Mucosa of descending colon (tissue), 3 donors: Measurements from ENCODE around the gene C1orf116. TPM values are rescaled to one million over a fixed set of nuclear protein-coding genes. Genes with fewer than 3 reads are reported as not detected.

Experiments used
- ATAC-seq: fragments of 200-7000 bp; cut with Tn5 transposase; one replicate; pipeline ENCODE4 v1.9.1; 2020; ENCODE audit warnings: mild to moderate bottlenecking, moderate library complexity
- DNase-seq, 3 donors: peaks; one replicate each; pipeline ENCODE4 v3.0.0-alpha.2; 2020
- H3K36me3 ChIP-seq: fragments of 200-600 bp; one replicate; pipeline ENCODE4 v1.8.0; 2021; ENCODE audit warnings: low read depth, mild to moderate bottlenecking
- H3K4me1 ChIP-seq: fragments of 200-600 bp; one replicate; pipeline ENCODE4 v1.8.0; 2021; ENCODE audit warnings: low read depth, mild to moderate bottlenecking
- H3K4me3 ChIP-seq: fragments of 200-600 bp; one replicate; pipeline ENCODE4 v1.8.0; 2021; ENCODE audit warnings: mild to moderate bottlenecking
- H3K9me3 ChIP-seq: fragments of 200-600 bp; one replicate; pipeline ENCODE4 v1.8.0; 2021; ENCODE audit warnings: mild to moderate bottlenecking
- CTCF ChIP-seq: fragments of 200-600 bp; IDR thresholded peaks from one replicate; pipeline ENCODE4 v1.8.0; 2022; ENCODE audit warnings: antibody characterized with exemption, mild to moderate bottlenecking
- intact Hi-C, 2 donors: fragments of 100-400 bp; cut with DNase I in 1 of 2; cut with micrococcal nuclease in 1 of 2; formaldehyde crosslinking; loops; one replicate each; pipeline versions ENCODE4 v1.11.0 to v1.11.1; 2022; cut with DNase I, micrococcal nuclease
- total RNA-seq, 3 donors: library from RNA; stranded (reverse); fragmentation: NEBNext Ultra II Directional in 2 of 3; extraction: Animal tissue kit (Norgen Biotek cat#: 25700) in 2 of 3; gene quantifications; one replicate each; pipeline versions ENCODE4 v1.2.1 to v1.2.4, GENCODE V29; 2021 to 2023
- donor health status: DM: no; HTN: no; CAD: no; lungs with moderate emphysema.
- donor health status: DM: no; HTN: no; CAD: no.
- donor health status: DM: no; HTN: yes; CAD: no.

C1orf116 gene
- total RNA-seq, 3 donors from 2014 or later: 8.7 to 31.0 (median 25.4) TPM

GRCh38 chr1:207009182-207009850 is 23.2 kb downstream of the C1orf116 start:
- intact Hi-C loops: no loop called here
- ATAC-seq: peak; percentile 71

GRCh38 chr1:207007352-207008033 is 25.1 kb downstream of the C1orf116 start:
- DNase-seq: no peak
- no peaks in the 10 kb centered on the region for H3K36me3 ChIP-seq
- no peak for ATAC-seq
- H3K9me3 ChIP-seq: no peaks in the 10 kb centered on the region
- H3K4me1 ChIP-seq: peaks cover 16% of the 10 kb centered on the region
- no peak overlapping the region for H3K4me3 ChIP-seq
- TF ChIP-seq CTCF: no peak
- intact Hi-C loops: no loop called here

More at GRCh38 chr1:207009182-207009850, 23.2 kb downstream of the C1orf116 start:
- TF ChIP-seq CTCF: no peak
- Histone ChIP-seq H3K36me3 (no peaks in the 10 kb centered on the region), H3K4me3 (no peak overlapping the region), H3K9me3 (no peaks in the 10 kb centered on the region), H3K4me1 (peaks cover 16% of the 10 kb centered on the region)
- no peak for DNase-seq

- Histone ChIP-seq H3K9me3 (no peaks in the 10 kb centered on the region), H3K4me3 (no peak overlapping the region), H3K4me1 (peaks cover 18% of the 10 kb centered on the region), H3K36me3 (no peaks in the 10 kb centered on the region)
- DNase-seq (no peak), ATAC-seq (no peak)
- TF ChIP-seq CTCF: no peak
- intact Hi-C loops: no loop called here
Observed at GRCh38 chr1:207006914-207007313, 25.6 kb downstream of the C1orf116 start.

- no peaks in the 10 kb centered on the region for H3K36me3 ChIP-seq
- H3K4me1 ChIP-seq: peaks cover 18% of the 10 kb centered on the region
- TF ChIP-seq CTCF: no peak
- ATAC-seq: no peak
- H3K4me3 ChIP-seq: no peak overlapping the region
- intact Hi-C loops: no loop called here
- no peaks in the 10 kb centered on the region for H3K9me3 ChIP-seq
- no peak for DNase-seq
Observed at GRCh38 chr1:207006083-207006482, 26.5 kb downstream of the C1orf116 start.

- H3K9me3 ChIP-seq: no peaks in the 10 kb centered on the region
- peak; percentile 57 for TF ChIP-seq CTCF
Observed at GRCh38 chr1:207004931-207005830, 27.4 kb downstream of the C1orf116 start.

More at GRCh38 chr1:207004931-207005830, 27.4 kb downstream of the C1orf116 start:
- Histone ChIP-seq H3K4me3 (no peak overlapping the region), H3K36me3 (no peaks in the 10 kb centered on the region), H3K4me1 (peaks cover 14% of the 10 kb centered on the region)
- intact Hi-C loops: no loop called here
- DNase-seq (peak in 1 of 3 donors; percentile 84), ATAC-seq (peak; percentile 83)
